WI38 (cell line): Measurements from ENCODE around the gene SUGT1.

ENCODE experiments used
- H3K4me3 ChIP-seq: 2 replicates; pipeline ENCODE4 v1.5.1; 2011; ENCODE audit warnings: low read depth, mild to moderate bottlenecking, control low read depth, low read length
- TF ChIP-seq, protein P1 (sequence below): IDR thresholded peaks from 2 replicates; pipeline ENCODE4 v1.5.1; 2012; ENCODE audit warnings: low read depth, mild to moderate bottlenecking, control low read depth, low read length

SUGT1 gene

DNA sequence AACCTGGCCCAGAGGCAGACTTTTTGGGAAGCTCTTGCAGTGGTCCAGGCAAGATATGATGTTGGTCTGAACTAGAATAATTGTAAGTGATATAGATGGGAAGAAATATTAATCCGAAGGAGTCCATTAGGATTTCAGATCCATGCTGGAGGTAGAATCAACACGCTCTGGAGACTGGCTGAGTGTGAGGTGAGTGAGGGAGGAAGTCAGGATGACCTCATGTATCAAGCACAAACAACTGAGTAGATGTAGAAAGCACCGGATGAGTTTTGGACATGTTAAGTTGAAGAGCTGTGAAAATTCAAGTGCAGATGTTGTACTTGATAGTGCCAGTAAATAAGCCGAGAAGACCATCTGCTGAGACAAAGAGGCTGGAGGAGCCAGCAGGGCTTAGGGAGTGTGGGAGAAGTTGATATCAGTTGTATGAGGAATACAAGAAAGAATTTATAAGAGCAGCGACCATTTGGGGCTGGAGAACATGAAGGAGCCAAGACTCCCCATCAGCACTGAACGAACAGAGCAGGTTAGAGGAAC, 92.3 kb downstream of the SUGT1 start:
- no peak overlapping the region for H3K4me3 ChIP-seq
- TF ChIP-seq, protein P1, sequence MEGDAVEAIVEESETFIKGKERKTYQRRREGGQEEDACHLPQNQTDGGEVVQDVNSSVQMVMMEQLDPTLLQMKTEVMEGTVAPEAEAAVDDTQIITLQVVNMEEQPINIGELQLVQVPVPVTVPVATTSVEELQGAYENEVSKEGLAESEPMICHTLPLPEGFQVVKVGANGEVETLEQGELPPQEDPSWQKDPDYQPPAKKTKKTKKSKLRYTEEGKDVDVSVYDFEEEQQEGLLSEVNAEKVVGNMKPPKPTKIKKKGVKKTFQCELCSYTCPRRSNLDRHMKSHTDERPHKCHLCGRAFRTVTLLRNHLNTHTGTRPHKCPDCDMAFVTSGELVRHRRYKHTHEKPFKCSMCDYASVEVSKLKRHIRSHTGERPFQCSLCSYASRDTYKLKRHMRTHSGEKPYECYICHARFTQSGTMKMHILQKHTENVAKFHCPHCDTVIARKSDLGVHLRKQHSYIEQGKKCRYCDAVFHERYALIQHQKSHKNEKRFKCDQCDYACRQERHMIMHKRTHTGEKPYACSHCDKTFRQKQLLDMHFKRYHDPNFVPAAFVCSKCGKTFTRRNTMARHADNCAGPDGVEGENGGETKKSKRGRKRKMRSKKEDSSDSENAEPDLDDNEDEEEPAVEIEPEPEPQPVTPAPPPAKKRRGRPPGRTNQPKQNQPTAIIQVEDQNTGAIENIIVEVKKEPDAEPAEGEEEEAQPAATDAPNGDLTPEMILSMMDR = no peak

DNA sequence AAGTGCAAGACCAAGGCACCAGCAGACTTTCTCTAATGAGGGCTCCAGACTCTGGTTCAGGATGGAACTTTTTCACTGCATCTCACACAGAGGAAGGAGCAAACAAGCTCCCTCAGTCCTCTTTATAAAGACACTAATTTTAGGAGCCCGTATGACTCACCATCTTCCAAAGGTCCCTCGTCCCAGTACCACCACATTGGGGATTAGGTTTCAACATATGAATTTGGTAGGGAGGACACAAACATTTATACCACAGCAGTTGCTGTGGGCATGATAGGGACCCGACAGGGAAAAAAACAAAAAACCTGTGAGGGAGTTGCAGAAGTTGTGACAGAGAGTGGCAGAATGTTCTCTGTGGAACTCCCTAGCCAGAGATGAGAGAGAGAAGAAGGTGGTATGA, 93.5 kb downstream of the SUGT1 start:
- no peak overlapping the region for H3K4me3 ChIP-seq
- TF ChIP-seq, protein P1 = no peak

DNA sequence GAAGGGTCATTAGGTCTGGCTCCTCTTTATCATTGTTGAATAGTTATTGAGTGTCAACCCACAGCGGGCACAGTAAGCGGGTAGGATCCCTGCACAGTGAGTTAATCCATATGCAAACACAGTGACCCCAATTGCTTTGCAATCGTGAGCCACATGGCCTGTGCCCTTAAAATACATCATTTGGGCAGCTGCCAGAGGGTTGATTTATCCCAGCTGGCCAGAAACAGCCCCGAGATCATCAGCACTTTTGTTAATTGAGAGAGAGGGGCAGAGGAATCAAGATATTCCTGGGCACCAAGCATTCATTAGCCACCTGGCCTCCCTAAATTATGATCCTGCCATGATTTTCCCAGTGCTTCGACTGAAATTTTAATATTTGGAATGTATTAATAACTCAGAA, 96.8 kb downstream of the SUGT1 start:
- TF ChIP-seq, protein P1 = no peak
- no peak overlapping the region for H3K4me3 ChIP-seq
